Tibial nerve (tissue), 4 donors: ENCODE measurements around the gene CCNI. TPM values are rescaled to one million over a fixed set of nuclear protein-coding genes. Genes with fewer than 3 reads are reported as not detected.

Source experiments
- DNase-seq, 2 donors: peaks; one replicate each; pipeline ENCODE4 v3.0.0-alpha.2; 2019; ENCODE audit warnings: low spot score in 2 of 2
- H3K27ac ChIP-seq, 4 donors: fragments of 200-600 bp; sonication (generic) in 3 of 4; one replicate each; pipeline ENCODE4 v1.5.1; 2017 to 2019; ENCODE audit warnings: mild to moderate bottlenecking in 1 of 4
- H3K27me3 ChIP-seq, 2 donors: fragments of 200-600 bp; sonication (generic) in 1 of 2; one replicate each; pipeline versions ENCODE4 v1.5.1 to v1.6.0; 2017 to 2019
- H3K36me3 ChIP-seq, 3 donors: fragments of 200-600 bp; sonication (generic); one replicate each; pipeline ENCODE4 v1.5.1; 2018 to 2019
- H3K4me1 ChIP-seq, 4 donors: fragments of 200-600 bp; sonication (generic) in 3 of 4; one replicate each; pipeline ENCODE4 v1.5.1; 2017 to 2019
- H3K4me3 ChIP-seq, 4 donors: fragments of 200-600 bp; sonication (generic) in 3 of 4; one replicate each; pipeline ENCODE4 v1.5.1; 2017 to 2019; ENCODE audit warnings: mild to moderate bottlenecking in 1 of 4, moderate library complexity in 1 of 4
- H3K9me3 ChIP-seq, 4 donors: fragments of 200-600 bp; sonication (generic) in 3 of 4; one replicate each; pipeline ENCODE4 v1.5.1; 2017 to 2019
- CTCF ChIP-seq, 5 experiments: fragments of 200-600 bp in 3 of 5; fragments of 450-650 bp in 2 of 5; sonication (generic) in 3 of 5; IDR thresholded peaks; one replicate each; pipeline ENCODE4 v1.5.1; 2016 to 2019; ENCODE audit warnings: antibody characterized with exemption in 5 of 5, mild to moderate bottlenecking in 3 of 5, moderate library complexity in 2 of 5
- EP300 ChIP-seq, 2 donors: sonication (generic); formaldehyde crosslinking; IDR thresholded peaks; one replicate each; pipeline ENCODE4 v1.6.1; 2017; ENCODE audit warnings: antibody characterized with exemption in 2 of 2, mild to moderate bottlenecking in 1 of 2
- POLR2A ChIP-seq, 2 donors: fragments of 450-650 bp; IDR thresholded peaks; one replicate each; pipeline ENCODE4 v1.6.1; 2017; ENCODE audit warnings: antibody characterized with exemption in 2 of 2, mild to moderate bottlenecking in 2 of 2, moderate library complexity in 2 of 2
- WGBS, 2 donors: methylation state at CpG; one replicate each; pipeline ENCODE4 v1.1.5; 2018; 5-methylcytosine and 5-hydroxymethylcytosine counted together
- total RNA-seq, 4 donors: library from RNA; depleted of rRNA; stranded (reverse); fragments of >200 nt; gene quantifications; one replicate each; pipeline ENCODE4 v1.1.0, GENCODE V29; 2016

The CCNI gene
- total RNA-seq, 4 donors from 2014 or later: 186 to 259 (median 198) TPM

- Histone ChIP-seq H3K27me3 (no peaks in the 10 kb centered on the region), H3K4me1 (peaks cover 0 to 38% (median 17%) of the 10 kb centered on the region in 4 donors), H3K36me3 (peaks cover 0 to 57% (median 0%) of the 10 kb centered on the region in 3 donors), H3K4me3 (no peak overlapping the region), H3K9me3 (no peaks in the 10 kb centered on the region), H3K27ac (no peak overlapping the region)
- TF ChIP-seq POLR2A (IDR thresholded peaks at IDR 0.05): no peak
- no peak for TF ChIP-seq EP300 (IDR thresholded peaks at IDR 0.05)
- no peak for TF ChIP-seq CTCF (IDR thresholded peaks at IDR 0.05)
- DNase-seq: no peak
Observed at GRCh38 chr4:77003400-77003799, 72.4 kb downstream of the CCNI start.

- 58% methylated on average over 5 of the region's 5 CpGs for WGBS, 2 donors
- no peak for DNase-seq
- TF ChIP-seq POLR2A (IDR thresholded peaks at IDR 0.05) (no peak), CTCF (IDR thresholded peaks at IDR 0.05) (no peak), EP300 (IDR thresholded peaks at IDR 0.05) (no peak)
- Histone ChIP-seq H3K9me3 (no peaks in the 10 kb centered on the region), H3K27me3 (no peaks in the 10 kb centered on the region), H3K4me1 (peaks cover 0 to 30% (median 11%) of the 10 kb centered on the region in 4 donors), H3K4me3 (no peak overlapping the region), H3K27ac (peak overlapping the region in 1 of 4 donors; percentile 53), H3K36me3 (peaks cover 0 to 66% (median 0%) of the 10 kb centered on the region in 3 donors)
Observed at GRCh38 chr4:77002321-77003107, 73.3 kb downstream of the CCNI start.

GRCh38 chr4:77001907-77002306 lies 73.9 kb downstream of the CCNI start:
- no peak overlapping the region for H3K4me3 ChIP-seq
- H3K9me3 ChIP-seq: no peaks in the 10 kb centered on the region
- no peak for DNase-seq
- H3K36me3 ChIP-seq: peaks cover 0 to 69% (median 0%) of the 10 kb centered on the region in 3 donors
- H3K4me1 ChIP-seq: peaks cover 0 to 24% (median 5%) of the 10 kb centered on the region in 4 donors
- TF ChIP-seq POLR2A (IDR thresholded peaks at IDR 0.05): no peak
- no peak for TF ChIP-seq CTCF (IDR thresholded peaks at IDR 0.05)
- no peak for TF ChIP-seq EP300 (IDR thresholded peaks at IDR 0.05)
- 9 to 32% methylated on average over 1 of the region's 1 CpG for WGBS, 2 donors
- H3K27ac ChIP-seq: no peak overlapping the region
- no peaks in the 10 kb centered on the region for H3K27me3 ChIP-seq

GRCh38 chr4:76998251-76998901 lies 77.4 kb downstream of the CCNI start:
- H3K9me3 ChIP-seq: no peaks in the 10 kb centered on the region
- no peak for DNase-seq
- no peak for TF ChIP-seq EP300 (IDR thresholded peaks at IDR 0.05)
- no peak for TF ChIP-seq POLR2A (IDR thresholded peaks at IDR 0.05)
- TF ChIP-seq CTCF (IDR thresholded peaks at IDR 0.05): no peak
- no peaks in the 10 kb centered on the region for H3K27me3 ChIP-seq
- no peak overlapping the region for H3K4me3 ChIP-seq
- peaks cover 0 to 16% (median 4%) of the 10 kb centered on the region in 4 donors for H3K4me1 ChIP-seq
- WGBS, 2 donors: 74 to 78% methylated on average over 8 of the region's 8 CpGs
- H3K27ac ChIP-seq: no peak overlapping the region
- H3K36me3 ChIP-seq: peaks cover 0 to 56% (median 0%) of the 10 kb centered on the region in 3 donors

GRCh38 chr4:76997532-76997931 lies 78.3 kb downstream of the CCNI start:
- Histone ChIP-seq H3K4me1 (peaks cover 0 to 12% (median 4%) of the 10 kb centered on the region in 4 donors), H3K27me3 (no peaks in the 10 kb centered on the region), H3K4me3 (no peak overlapping the region), H3K36me3 (peaks cover 0 to 47% (median 0%) of the 10 kb centered on the region in 3 donors), H3K27ac (no peak overlapping the region), H3K9me3 (no peaks in the 10 kb centered on the region)
- WGBS, 2 donors: 85 to 89% methylated on average over 5 of the region's 5 CpGs
- DNase-seq: no peak
- TF ChIP-seq CTCF (IDR thresholded peaks at IDR 0.05) (no peak), POLR2A (IDR thresholded peaks at IDR 0.05) (no peak), EP300 (IDR thresholded peaks at IDR 0.05) (no peak)
